OCI-LY1 (cell line): ENCODE measurements around the gene TGFB1.

Experiments used
- H2AFZ ChIP-seq: fragments of 200-600 bp; sonication (generic), shearing (Covaris generic); 2 replicates; pipeline ENCODE4 v1.6.0; 2014; ENCODE audit warnings: antibody characterized with exemption, mild to moderate bottlenecking, low read length
- H3F3A ChIP-seq: fragments of 200-600 bp; sonication (generic), shearing (Covaris generic); 2 replicates; pipeline ENCODE4 v1.6.0; 2014; ENCODE audit warnings: mild to moderate bottlenecking, antibody characterized with exemption, low read length, moderate library complexity; ENCODE audit not compliant: insufficient read depth
- H3K27ac ChIP-seq: fragments of 200-600 bp; sonication (generic); 2 replicates; pipeline ENCODE4 v1.5.1; 2014; ENCODE audit warnings: low read length, mixed run types, mild to moderate bottlenecking, low read depth; ENCODE audit not compliant: poor library complexity, severe bottlenecking
- H3K27me3 ChIP-seq: fragments of 200-600 bp; sonication (generic); 2 replicates; pipeline ENCODE4 v1.6.0; 2014; ENCODE audit warnings: antibody characterized with exemption, mild to moderate bottlenecking, low read length, moderate library complexity; ENCODE audit not compliant: insufficient read depth
- H3K36me3 ChIP-seq: fragments of 200-600 bp; sonication (generic); 2 replicates; pipeline ENCODE4 v1.6.1; 2014; ENCODE audit warnings: mild to moderate bottlenecking, antibody characterized with exemption, low read length, moderate library complexity, mixed read lengths; ENCODE audit not compliant: insufficient read depth
- H3K4me1 ChIP-seq: fragments of 200-600 bp; sonication (generic); 2 replicates; pipeline ENCODE4 v1.5.1; 2014; ENCODE audit warnings: mild to moderate bottlenecking, low read length, moderate library complexity; ENCODE audit not compliant: insufficient read depth, severe bottlenecking
- H3K4me2 ChIP-seq: fragments of 200-600 bp; sonication (generic), shearing (Covaris generic); 2 replicates; pipeline ENCODE4 v1.6.1; 2014; ENCODE audit warnings: low read length
- H3K4me3 ChIP-seq: fragments of 200-600 bp; sonication (generic); 2 replicates; pipeline ENCODE4 v1.5.1; 2014; ENCODE audit warnings: low read length, low read depth, mild to moderate bottlenecking, mixed read lengths; ENCODE audit not compliant: poor library complexity, severe bottlenecking
- H3K79me2 ChIP-seq: fragments of 200-600 bp; shearing (Covaris generic); 2 replicates; pipeline ENCODE4 v1.6.1; 2016; ENCODE audit warnings: mixed run types, low read length, mixed read lengths; ENCODE audit not compliant: insufficient read depth
- H3K9ac ChIP-seq: fragments of 200-600 bp; sonication (generic), shearing (Covaris generic); 2 replicates; pipeline ENCODE4 v1.6.1; 2014; ENCODE audit warnings: mild to moderate bottlenecking, low read length, mixed read lengths
- H3K9me2 ChIP-seq: fragments of 200-600 bp; sonication (generic), shearing (Covaris generic); 2 replicates; pipeline ENCODE4 v1.6.1; 2014; ENCODE audit warnings: low read depth, mild to moderate bottlenecking, low read length, mixed read lengths
- H3K9me3 ChIP-seq: fragments of 200-600 bp; shearing (Covaris generic); 2 replicates; pipeline ENCODE4 v1.6.1; 2014; ENCODE audit warnings: low read length, mixed read lengths
- H4K20me1 ChIP-seq: fragments of 200-600 bp; sonication (generic), shearing (Covaris generic); 2 replicates; pipeline ENCODE4 v1.6.0; 2016; ENCODE audit warnings: mild to moderate bottlenecking, low read length; ENCODE audit not compliant: insufficient read depth
- CTCF ChIP-seq: fragments of 200-600 bp; sonication (generic), shearing (Covaris generic); IDR thresholded peaks from 2 replicates; pipeline ENCODE4 v1.5.1; 2017; ENCODE audit warnings: mild to moderate bottlenecking, antibody characterized with exemption, low read length, moderate library complexity, mixed read lengths
- EZH2 ChIP-seq: fragments of 200-600 bp; sonication (generic), shearing (Covaris generic); IDR thresholded peaks from 2 replicates; pipeline ENCODE4 v1.8.0; 2017; ENCODE audit warnings: borderline replicate concordance, mixed run types, mild to moderate bottlenecking, antibody characterized with exemption, low read length, moderate library complexity, mixed read lengths

TGFB1 gene

GRCh38 chr19:41320568-41320967, 33.2 kb downstream of the TGFB1 start:
- Histone ChIP-seq H3K27ac (no peak overlapping the region), H3K9me3 (no peaks in the 10 kb centered on the region), H3F3A (0 out of 2 replicates have a peak, but pooled peaks cover 4% of the 10 kb centered on the region), H3K4me2 (no peak overlapping the region), H3K4me3 (no peak overlapping the region), H3K79me2 (no peaks in the 10 kb centered on the region), H3K9me2 (no peaks in the 10 kb centered on the region), H3K27me3 (no peaks in the 10 kb centered on the region), H3K4me1 (peaks cover 1% of the 10 kb centered on the region), H2AFZ (no peak overlapping the region), H4K20me1 (no peaks in the 10 kb centered on the region), H3K9ac (no peak overlapping the region), H3K36me3 (peaks cover 68% of the 10 kb centered on the region)
- no peak for TF ChIP-seq CTCF
- TF ChIP-seq EZH2: no peak

GRCh38 chr19:41320185-41320518, 33.6 kb downstream of the TGFB1 start:
- no peaks in the 10 kb centered on the region for H3K27me3 ChIP-seq
- H3F3A ChIP-seq: 0 out of 2 replicates have a peak, but pooled peaks cover 4% of the 10 kb centered on the region
- H3K9ac ChIP-seq: no peak overlapping the region
- H3K27ac ChIP-seq: no peak overlapping the region
- no peaks in the 10 kb centered on the region for H3K79me2 ChIP-seq
- H3K4me1 ChIP-seq: no peaks in the 10 kb centered on the region
- H3K4me3 ChIP-seq: no peak overlapping the region
- no peak overlapping the region for H3K4me2 ChIP-seq
- H2AFZ ChIP-seq: no peak overlapping the region
- no peaks in the 10 kb centered on the region for H3K9me2 ChIP-seq
- H3K36me3 ChIP-seq: peaks cover 69% of the 10 kb centered on the region
- H4K20me1 ChIP-seq: no peaks in the 10 kb centered on the region
- no peak for TF ChIP-seq CTCF
- no peak for TF ChIP-seq EZH2
- no peaks in the 10 kb centered on the region for H3K9me3 ChIP-seq

GRCh38 chr19:41319500-41320184, 34.1 kb downstream of the TGFB1 start:
- H3K4me1 ChIP-seq: no peaks in the 10 kb centered on the region
- peaks cover 71% of the 10 kb centered on the region for H3K36me3 ChIP-seq
- H3K27ac ChIP-seq: no peak overlapping the region
- H3K9ac ChIP-seq: no peak overlapping the region
- no peaks in the 10 kb centered on the region for H3K79me2 ChIP-seq
- TF ChIP-seq CTCF (no peak), EZH2 (no peak)
- no peak overlapping the region for H2AFZ ChIP-seq
- H3K9me2 ChIP-seq: no peaks in the 10 kb centered on the region
- no peak overlapping the region for H3K4me2 ChIP-seq
- H3K9me3 ChIP-seq: no peaks in the 10 kb centered on the region
- 0 out of 2 replicates have a peak, but pooled peaks cover 2% of the 10 kb centered on the region for H3F3A ChIP-seq
- no peaks in the 10 kb centered on the region for H4K20me1 ChIP-seq
- no peak overlapping the region for H3K4me3 ChIP-seq
- no peaks in the 10 kb centered on the region for H3K27me3 ChIP-seq
